Mesendoderm (in vitro differentiated cells): Measurements from ENCODE around the gene PPEF2. TPM values are rescaled to one million over a fixed set of nuclear protein-coding genes. Genes with fewer than 3 reads are reported as not detected.

ENCODE experiments used
- DNase-seq: peaks from one replicate; pipeline ENCODE4 v3.0.0; 2013
- H2AK5ac ChIP-seq: 2 replicates; pipeline ENCODE4 v1.6.1; 2013; ENCODE audit warnings: low read length, inconsistent platforms
- H2BK120ac ChIP-seq: 2 replicates; pipeline ENCODE4 v1.6.1; 2013; ENCODE audit warnings: low read depth, mild to moderate bottlenecking, low read length, moderate library complexity, mixed read lengths
- H2BK15ac ChIP-seq: replicated peaks from 2 replicates; pipeline ENCODE4 v1.6.1; 2013; ENCODE audit warnings: low read depth, mild to moderate bottlenecking, moderate library complexity
- H2BK5ac ChIP-seq: 2 replicates; pipeline ENCODE4 v1.6.1; 2013; ENCODE audit warnings: low read length, inconsistent platforms
- H3K18ac ChIP-seq: 2 replicates; pipeline ENCODE4 v1.6.1; 2013; ENCODE audit warnings: mild to moderate bottlenecking, low read length, mixed read lengths
- H3K23ac ChIP-seq: one replicate; pipeline ENCODE4 v1.6.1; 2013; ENCODE audit warnings: low read length
- H3K27ac ChIP-seq: 2 replicates; pipeline ENCODE4 v1.5.1; 2013; ENCODE audit warnings: low read depth, mild to moderate bottlenecking, inconsistent platforms, low read length, moderate library complexity
- H3K27me3 ChIP-seq: 2 replicates; pipeline ENCODE4 v1.6.1; 2013; ENCODE audit warnings: low read length, control low read depth, mild to moderate bottlenecking, inconsistent platforms; ENCODE audit not compliant: insufficient read depth, poor library complexity
- H3K36me3 ChIP-seq: 2 replicates; pipeline ENCODE4 v1.6.1; 2013; ENCODE audit warnings: low read length, inconsistent platforms; ENCODE audit not compliant: control insufficient read depth, insufficient read depth
- H3K4ac ChIP-seq: one replicate; pipeline ENCODE4 v1.6.1; 2013; ENCODE audit warnings: low read depth, mild to moderate bottlenecking, low read length, moderate library complexity
- H3K4me1 ChIP-seq: 2 replicates; pipeline ENCODE4 v1.6.1; 2013; ENCODE audit warnings: low read depth, low read length, inconsistent platforms; ENCODE audit not compliant: control insufficient read depth
- H3K4me2 ChIP-seq: 2 replicates; pipeline ENCODE4 v1.6.1; 2013; ENCODE audit warnings: low read length
- H3K4me3 ChIP-seq: 2 replicates; pipeline ENCODE4 v1.5.1; 2013; ENCODE audit warnings: mild to moderate bottlenecking, low read length
- H3K56ac ChIP-seq: one replicate; pipeline ENCODE4 v1.6.1; 2013; ENCODE audit warnings: low read length
- H3K79me1 ChIP-seq: 2 replicates; pipeline ENCODE4 v1.6.1; 2013; ENCODE audit warnings: low read length, inconsistent platforms
- H3K79me2 ChIP-seq: 2 replicates; pipeline ENCODE4 v1.6.1; 2013; ENCODE audit warnings: mild to moderate bottlenecking, low read length; ENCODE audit not compliant: control insufficient read depth, insufficient read depth
- H3K9ac ChIP-seq: 2 replicates; pipeline ENCODE4 v1.6.1; 2013; ENCODE audit warnings: low read length, inconsistent platforms
- H4K5ac ChIP-seq: one replicate; pipeline ENCODE4 v1.6.1; 2013; ENCODE audit warnings: low read length
- H4K8ac ChIP-seq: one replicate; pipeline ENCODE4 v1.6.1; 2013; ENCODE audit warnings: low read depth, mild to moderate bottlenecking, control low read depth, low read length, moderate library complexity
- WGBS: extraction: QIAGEN DNeasy Blood & Tissue Kit; methylation state at CpG from one replicate; pipeline ENCODE4 v1.1.7; 2013; ENCODE audit warnings: low lambda C conversion rate, missing lambda C conversion rate; ENCODE audit not compliant: insufficient coverage; ENCODE audit errors: extremely low coverage; 5-methylcytosine and 5-hydroxymethylcytosine counted together
- small RNA-seq: library from polyadenylated mRNA; stranded (forward); fragments of <200 nt; extraction: miRNeasy Mini kit (QIAGEN cat#:217004); gene quantifications from one replicate; pipeline ENCODE3, GENCODE V24; 2013; ENCODE audit not compliant: insufficient read depth

Gene PPEF2

GRCh38 chr4:75819121-75819520, 83.1 kb downstream of the PPEF2 start:
- H3K18ac ChIP-seq: no peak overlapping the region
- no peak overlapping the region for H2AK5ac ChIP-seq
- no peak overlapping the region for H3K56ac ChIP-seq
- no peak overlapping the region for H3K27ac ChIP-seq
- no peak overlapping the region for H3K4ac ChIP-seq
- H3K4me1 ChIP-seq: no peaks in the 10 kb centered on the region
- no peak overlapping the region for H3K9ac ChIP-seq
- H3K36me3 ChIP-seq: no peaks in the 10 kb centered on the region
- no peak overlapping the region for H4K8ac ChIP-seq
- no peak overlapping the region for H3K23ac ChIP-seq
- no peak overlapping the region for H4K5ac ChIP-seq
- DNase-seq: no peak
- no peak overlapping the region for H2BK120ac ChIP-seq
- H2BK5ac ChIP-seq: no peak overlapping the region
- no peak overlapping the region for H3K4me3 ChIP-seq
- no peak overlapping the region for H3K4me2 ChIP-seq
- no peaks in the 10 kb centered on the region for H3K27me3 ChIP-seq
- H3K79me2 ChIP-seq: no peaks in the 10 kb centered on the region
- no CpG with 5 or more reads among the region's 4 CpGs for WGBS
- no peaks in the 10 kb centered on the region for H3K79me1 ChIP-seq
- H2BK15ac ChIP-seq: no peak overlapping the region

- Histone ChIP-seq H3K56ac (no peak overlapping the region), H3K4me2 (no peak overlapping the region), H3K18ac (no peak overlapping the region), H3K23ac (no peak overlapping the region), H4K8ac (no peak overlapping the region), H3K4ac (no peak overlapping the region), H3K4me3 (no peak overlapping the region), H3K27ac (no peak overlapping the region), H3K79me2 (no peaks in the 10 kb centered on the region), H3K27me3 (no peaks in the 10 kb centered on the region), H2BK15ac (no peak overlapping the region), H4K5ac (no peak overlapping the region), H3K4me1 (no peaks in the 10 kb centered on the region), H3K79me1 (no peaks in the 10 kb centered on the region), H2AK5ac (no peak overlapping the region), H2BK120ac (no peak overlapping the region), H3K36me3 (no peaks in the 10 kb centered on the region), H2BK5ac (no peak overlapping the region), H3K9ac (no peak overlapping the region)
- no peak for DNase-seq
- WGBS: no CpG with 5 or more reads among the region's 2 CpGs
Measured at GRCh38 chr4:75817901-75818300, 84.4 kb downstream of the PPEF2 start.

Small RNA genes lying within 50 kb of the gene (small RNA-seq; reads per million reads assigned to genes)
- gene RNU2-16P: not detected
